GM18868 (cell line): ENCODE data around the gene WNK1.

ENCODE experiments used
- ATAC-seq: cut with Tn5 transposase; IDR thresholded peaks from one replicate; pipeline ENCODE4 v1.9.1; 2021; ENCODE audit warnings: mild to moderate bottlenecking, moderate library complexity; ENCODE audit not compliant: unreplicated experiment

Gene WNK1

GRCh38 chr12:851343-851742 lies 99.0 kb downstream of the WNK1 start:
- no peak for ATAC-seq

GRCh38 chr12:851913-852312 lies 99.5 kb downstream of the WNK1 start:
- no peak for ATAC-seq

GRCh38 chr12:852864-853263 lies 100.5 kb downstream of the WNK1 start:
- no peak for ATAC-seq

- no peak for ATAC-seq
These were observed 105.2 kb downstream of the WNK1 start for GRCh38 chr12:857611-858010.

- ATAC-seq, result no peak
These were observed 110.0 kb downstream of the WNK1 start for GRCh38 chr12:862303-862911.

- ATAC-seq, result no peak
These were observed 110.9 kb downstream of the WNK1 start for GRCh38 chr12:863285-863684.

GRCh38 chr12:865614-866013 lies 113.2 kb downstream of the WNK1 start:
- no peak for ATAC-seq

GRCh38 chr12:867905-868304 lies 115.5 kb downstream of the WNK1 start:
- no peak for ATAC-seq

- no peak for ATAC-seq
These were observed 116.3 kb downstream of the WNK1 start for GRCh38 chr12:868722-869121.

GRCh38 chr12:870378-870777 lies 118.0 kb downstream of the WNK1 start:
- ATAC-seq, result no peak

- ATAC-seq, result no peak
These were observed 121.6 kb downstream of the WNK1 start for GRCh38 chr12:873954-874353.

- no peak for ATAC-seq
These were observed 127.3 kb downstream of the WNK1 start for GRCh38 chr12:879641-880040.

GRCh38 chr12:880656-881055 lies 128.3 kb downstream of the WNK1 start:
- no peak for ATAC-seq

- no peak for ATAC-seq
These were observed 132.5 kb downstream of the WNK1 start for GRCh38 chr12:884746-885414.

GRCh38 chr12:885701-886100 lies 133.3 kb downstream of the WNK1 start:
- ATAC-seq, result no peak

GRCh38 chr12:886206-886605 lies 133.8 kb downstream of the WNK1 start:
- ATAC-seq, result no peak

- ATAC-seq, result no peak
These were observed 141.8 kb downstream of the WNK1 start for GRCh38 chr12:894226-894625.

GRCh38 chr12:896031-896430 lies 143.7 kb downstream of the WNK1 start:
- ATAC-seq, result no peak

- ATAC-seq, result no peak
These were observed 145.0 kb downstream of the WNK1 start for GRCh38 chr12:897386-897785.

- no peak for ATAC-seq
These were observed 150.2 kb downstream of the WNK1 start for GRCh38 chr12:902581-902980.

- no peak for ATAC-seq
These were observed 150.7 kb downstream of the WNK1 start for GRCh38 chr12:903055-903454.

- ATAC-seq, result no peak
These were observed 151.6 kb downstream of the WNK1 start for GRCh38 chr12:904010-904414.
